KG1 (cell line): ENCODE data around the gene ANXA1.
"Not testable (repeated sequence)": the region's sequence is repeated elsewhere in the genome, so short reads cannot be mapped to it uniquely, and the experiment has no call there.

ENCODE experiments used
- DNase-seq: peaks from one replicate; lab custom pipeline; 2025; lab: John Stamatoyannopoulos, UW

The ANXA1 gene

GRCh38 chr9:73168298-73168934, 16.8 kb downstream of the ANXA1 start:
- DNase-seq: no peak

- DNase-seq: no peak
Measured at GRCh38 chr9:73170185-73170957, 18.7 kb downstream of the ANXA1 start.

GRCh38 chr9:73172901-73173215, 21.2 kb downstream of the ANXA1 start:
- no peak for DNase-seq

DNA sequence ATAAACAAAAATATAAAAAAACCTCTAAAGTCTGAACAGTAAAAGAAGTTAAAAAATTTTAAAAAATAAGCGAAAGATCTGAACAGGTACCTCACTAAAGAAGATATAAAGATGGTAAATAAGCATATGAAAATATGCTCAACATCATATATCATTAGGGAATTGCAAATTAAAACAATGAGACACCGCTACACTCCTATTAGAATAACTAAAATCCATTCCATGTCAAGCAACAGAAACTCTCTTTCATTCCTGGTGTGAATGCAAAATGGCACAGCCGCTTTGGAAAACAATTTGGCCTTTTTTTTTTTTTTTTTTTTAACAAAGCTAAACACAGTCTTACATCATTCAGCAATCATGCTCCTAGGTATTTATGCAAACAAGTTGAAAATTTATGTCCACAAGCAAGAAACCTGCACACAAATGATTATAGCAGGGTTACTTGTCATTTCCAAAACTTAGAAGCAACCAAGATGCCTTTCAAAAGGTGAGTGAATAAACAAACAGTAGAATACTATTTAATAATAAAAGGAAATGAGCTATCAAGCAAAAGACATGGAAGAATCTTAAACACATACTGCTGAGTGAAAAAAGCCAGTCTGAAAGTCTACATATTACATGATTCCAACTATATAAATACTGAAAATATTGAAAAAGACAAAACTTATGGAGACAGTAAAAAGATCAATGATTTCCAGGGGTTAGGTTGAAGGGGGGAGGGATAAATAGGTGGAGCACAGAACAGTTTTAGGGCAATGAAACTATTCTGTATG, 22.1 kb downstream of the ANXA1 start:
- no peak for DNase-seq

DNA sequence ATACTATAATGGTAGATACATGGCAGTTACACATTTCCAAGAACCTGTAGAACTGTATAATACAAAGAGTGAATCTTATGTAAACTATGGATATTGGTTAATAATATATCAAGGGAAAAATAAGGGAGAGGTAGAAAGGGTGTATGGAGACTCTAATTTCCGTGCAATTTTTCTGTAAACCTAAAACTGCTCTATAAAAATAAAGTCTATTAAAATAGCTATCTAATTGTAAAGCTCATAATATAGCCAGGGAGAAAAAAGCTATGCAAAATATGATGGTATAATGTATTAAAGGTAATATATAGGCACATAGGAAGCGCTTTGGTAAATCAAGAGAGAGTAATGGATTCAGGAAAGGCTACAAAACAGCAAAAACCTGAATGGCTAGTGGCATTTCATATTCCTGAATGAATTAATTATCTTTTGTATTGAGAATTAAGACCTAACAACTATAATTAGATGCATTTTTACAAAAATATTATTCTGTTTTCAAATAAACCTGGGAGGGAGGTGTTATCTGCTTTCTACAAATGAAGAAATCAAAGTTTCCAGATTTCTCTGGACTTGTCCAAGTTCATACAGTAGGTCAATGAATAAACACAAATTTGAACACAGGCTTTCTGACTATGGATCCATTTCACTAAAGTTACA, 22.8 kb downstream of the ANXA1 start:
- DNase-seq: no peak

GRCh38 chr9:73176450-73176875, 24.8 kb downstream of the ANXA1 start:
- DNase-seq: no peak

DNA sequence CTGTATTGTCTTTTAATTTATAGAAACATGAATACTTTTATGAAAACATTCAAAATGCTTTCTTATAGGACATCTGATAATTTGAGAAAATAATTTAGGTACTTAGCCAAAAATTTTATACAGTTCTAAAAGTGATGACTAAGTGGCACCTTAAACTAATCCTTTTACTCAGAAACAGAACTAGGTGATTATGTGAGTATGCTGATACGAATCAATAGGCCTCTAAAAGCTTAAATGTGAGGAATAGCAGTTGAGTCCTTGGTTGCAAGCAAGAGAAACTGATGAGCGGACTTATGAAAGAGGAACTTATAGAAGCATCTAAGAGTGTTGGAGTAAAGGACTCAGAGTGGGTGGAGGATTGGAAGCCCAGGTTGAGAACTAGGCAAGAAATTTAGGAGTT, 26.4 kb downstream of the ANXA1 start:
- DNase-seq: no peak

GRCh38 chr9:73179589-73179988, 27.9 kb downstream of the ANXA1 start:
- no peak for DNase-seq

GRCh38 chr9:73180403-73180802, 28.7 kb downstream of the ANXA1 start:
- no peak for DNase-seq

DNA sequence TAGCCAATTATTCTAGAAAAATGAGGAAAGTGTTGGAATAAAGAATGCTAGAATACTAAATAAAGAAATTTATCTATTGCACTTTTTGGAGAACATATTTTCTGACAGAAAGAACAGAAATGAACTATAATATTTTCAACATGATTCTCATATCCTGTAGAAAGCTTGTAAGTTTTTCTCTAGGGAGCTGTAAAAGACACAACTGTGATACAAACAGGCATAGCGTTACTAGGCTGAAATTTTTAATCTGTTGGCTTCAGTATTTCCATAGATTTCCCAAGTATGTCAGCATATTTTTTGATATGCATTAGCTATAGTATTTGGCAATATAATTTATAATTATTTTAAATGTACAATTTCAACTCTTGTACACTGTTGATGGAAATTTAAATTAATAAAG, 31.3 kb downstream of the ANXA1 start:
- no peak for DNase-seq

DNA sequence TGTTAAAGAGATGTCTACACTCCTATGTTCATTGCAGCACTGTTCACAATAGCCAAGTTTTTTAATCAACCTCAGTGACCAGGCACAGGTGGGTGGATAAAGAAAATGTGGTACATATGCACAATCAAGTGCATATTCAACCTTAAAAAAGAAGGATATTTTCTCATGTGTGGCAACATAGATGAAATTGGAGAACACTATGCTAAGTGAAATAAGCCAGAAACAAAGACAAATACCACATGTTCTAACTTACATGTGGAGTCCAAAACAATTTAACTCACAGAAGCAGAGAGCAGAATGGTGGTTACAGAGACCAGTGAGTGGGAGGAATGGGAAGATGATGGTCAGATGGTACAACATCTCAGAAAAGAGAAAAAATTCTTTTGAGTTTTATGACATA, 31.8 kb downstream of the ANXA1 start:
- DNase-seq: no peak

GRCh38 chr9:73183917-73184861, 32.5 kb downstream of the ANXA1 start:
- DNase-seq: peak; percentile 33

DNA sequence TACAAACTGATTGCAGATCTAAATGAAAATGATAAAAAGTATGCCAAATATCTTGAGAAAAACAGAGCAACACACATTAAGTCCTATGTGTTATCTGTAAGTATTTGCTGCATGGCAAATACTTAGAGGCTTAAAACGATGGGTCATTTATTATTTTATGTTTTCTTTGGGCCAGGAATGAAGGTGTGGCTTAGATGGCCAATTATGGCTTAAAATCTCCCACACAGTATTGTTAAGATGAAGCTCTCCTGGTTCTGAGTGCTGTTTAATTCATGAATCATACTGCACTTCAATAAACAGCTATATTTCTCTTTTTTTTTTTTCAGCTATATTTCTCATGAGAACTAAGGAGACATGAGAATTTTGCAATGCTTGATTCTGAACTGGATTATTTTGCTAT, 39.4 kb downstream of the ANXA1 start:
- DNase-seq: not testable (repeated sequence)

- DNase-seq: no peak
Measured at GRCh38 chr9:73194284-73194683, 42.6 kb downstream of the ANXA1 start.

- DNase-seq: no peak
Measured at GRCh38 chr9:73199448-73199847, 47.8 kb downstream of the ANXA1 start.

DNA sequence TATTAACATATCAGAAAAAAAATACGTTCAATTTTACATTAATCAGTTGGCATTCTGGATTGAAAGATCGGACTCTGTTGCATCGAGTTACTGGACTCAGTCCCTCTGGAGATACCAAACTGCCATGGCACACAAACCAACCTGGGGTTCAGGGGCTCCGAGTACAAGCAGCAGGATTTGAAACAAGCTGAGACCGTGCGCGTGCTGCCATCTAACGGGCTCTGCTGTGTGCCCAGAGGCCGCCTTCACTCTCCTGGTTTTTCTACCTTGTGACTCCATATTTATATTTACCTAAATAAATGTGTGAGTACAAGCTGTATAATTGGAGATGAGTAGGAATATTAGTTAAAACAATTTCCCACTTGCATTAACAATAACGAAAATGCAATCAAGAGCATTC, 48.2 kb downstream of the ANXA1 start:
- no peak for DNase-seq

- DNase-seq: peak; percentile 45
Measured at GRCh38 chr9:73200694-73201452, 49.2 kb downstream of the ANXA1 start.

DNA sequence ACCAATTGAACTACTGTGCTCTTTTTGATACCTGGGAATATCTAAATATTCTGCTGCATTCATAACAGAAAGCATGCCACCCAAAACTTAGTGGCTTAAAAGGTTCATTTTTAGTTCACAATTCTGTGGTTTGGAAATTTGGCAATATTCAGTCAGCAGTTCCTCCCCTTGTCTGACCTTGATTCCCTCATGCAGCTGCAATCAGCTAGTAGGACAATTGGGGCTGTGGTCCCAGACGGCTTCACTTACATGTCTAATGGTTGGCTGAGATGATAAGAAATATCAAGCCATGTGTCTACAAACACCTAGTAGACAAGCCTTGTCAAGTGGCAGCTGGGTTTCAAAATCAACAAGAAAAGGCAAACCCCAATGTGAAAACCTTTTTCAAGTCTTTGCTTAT, 51.3 kb downstream of the ANXA1 start:
- DNase-seq: no peak

DNA sequence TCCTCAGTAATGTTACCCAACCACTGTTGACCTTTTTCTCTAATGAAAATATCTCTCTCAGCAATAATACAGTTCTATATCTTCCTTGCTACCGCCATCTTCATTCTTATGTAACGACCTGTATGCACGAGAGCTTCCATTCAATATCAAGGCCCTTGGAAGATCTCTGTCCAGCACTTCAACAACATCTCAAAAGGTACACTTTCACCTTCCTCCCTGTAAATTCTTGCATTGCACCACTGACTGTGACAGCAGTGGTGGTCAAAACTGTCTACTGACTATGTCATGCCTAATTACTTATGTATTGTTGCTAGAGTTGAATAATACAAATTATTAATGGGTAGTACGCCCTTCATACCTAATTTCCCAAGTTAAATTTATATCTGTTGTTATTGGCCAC, 53.3 kb downstream of the ANXA1 start:
- DNase-seq: no peak

- DNase-seq: no peak
Measured at GRCh38 chr9:73206851-73207250, 55.2 kb downstream of the ANXA1 start.
